ENCODE results near the gene CDCA5. TPM values are rescaled to one million over a fixed set of nuclear protein-coding genes. Genes with fewer than 3 reads are reported as not detected.

Gene CDCA5
- total RNA-seq, 1 experiment from 2014 or later: 94.8 TPM

DNA sequence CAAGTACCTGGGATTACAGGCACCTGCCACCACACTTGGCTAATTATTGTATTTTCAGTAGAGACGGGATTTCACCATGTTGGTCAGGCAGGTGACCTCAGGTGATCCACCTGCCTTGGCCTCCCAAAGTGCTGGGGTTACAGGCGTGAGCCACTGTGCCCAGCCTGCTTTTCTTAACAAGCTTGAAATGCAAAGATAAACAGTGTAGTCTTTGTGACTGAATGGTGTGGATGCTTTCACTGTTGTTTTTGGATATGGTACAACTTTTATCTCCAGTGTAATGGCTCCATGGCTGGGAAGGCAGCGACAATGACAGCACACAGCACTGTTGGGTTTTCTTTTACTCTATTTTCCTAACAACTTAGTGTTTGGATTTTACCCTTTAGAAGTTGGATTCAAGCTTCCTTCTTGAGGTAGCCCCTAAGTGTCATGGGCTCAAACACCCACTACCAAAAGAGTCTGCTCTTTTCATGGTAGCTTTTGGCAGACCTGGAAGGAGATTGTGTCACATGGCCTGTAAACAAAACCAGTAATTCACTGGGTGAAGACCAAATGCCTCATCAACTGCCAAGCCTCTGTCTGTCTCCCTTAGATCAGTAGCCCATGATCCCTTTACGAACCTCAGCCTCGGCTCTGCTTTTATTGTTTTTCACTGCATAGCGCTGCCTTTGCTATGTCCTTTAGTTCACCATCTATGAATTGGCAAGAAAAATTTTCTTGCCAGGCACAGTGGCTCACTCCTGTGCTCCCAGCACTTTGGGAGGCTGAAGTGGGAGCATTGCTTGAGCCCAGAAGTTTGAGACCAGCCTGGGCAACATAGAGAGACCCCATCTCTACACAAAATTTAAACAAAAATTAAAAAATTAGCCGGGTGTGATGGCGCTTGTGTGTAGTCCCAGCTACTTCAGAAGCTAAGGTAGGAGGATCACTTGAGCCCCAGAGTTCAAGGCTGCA, 18.6 kb upstream of the CDCA5 start:
- H2BK12ac ChIP-seq (ENCODE audit: insufficient read length, low read depth, low read length): no peak overlapping the region
- H2BK15ac ChIP-seq (ENCODE audit: low read depth, low read length): no peak overlapping the region
- H4K20me1 ChIP-seq (ENCODE audit: control insufficient read depth, insufficient read depth, insufficient read length): no peaks in the 10 kb centered on the region
- TF ChIP-seq, protein P1, sequence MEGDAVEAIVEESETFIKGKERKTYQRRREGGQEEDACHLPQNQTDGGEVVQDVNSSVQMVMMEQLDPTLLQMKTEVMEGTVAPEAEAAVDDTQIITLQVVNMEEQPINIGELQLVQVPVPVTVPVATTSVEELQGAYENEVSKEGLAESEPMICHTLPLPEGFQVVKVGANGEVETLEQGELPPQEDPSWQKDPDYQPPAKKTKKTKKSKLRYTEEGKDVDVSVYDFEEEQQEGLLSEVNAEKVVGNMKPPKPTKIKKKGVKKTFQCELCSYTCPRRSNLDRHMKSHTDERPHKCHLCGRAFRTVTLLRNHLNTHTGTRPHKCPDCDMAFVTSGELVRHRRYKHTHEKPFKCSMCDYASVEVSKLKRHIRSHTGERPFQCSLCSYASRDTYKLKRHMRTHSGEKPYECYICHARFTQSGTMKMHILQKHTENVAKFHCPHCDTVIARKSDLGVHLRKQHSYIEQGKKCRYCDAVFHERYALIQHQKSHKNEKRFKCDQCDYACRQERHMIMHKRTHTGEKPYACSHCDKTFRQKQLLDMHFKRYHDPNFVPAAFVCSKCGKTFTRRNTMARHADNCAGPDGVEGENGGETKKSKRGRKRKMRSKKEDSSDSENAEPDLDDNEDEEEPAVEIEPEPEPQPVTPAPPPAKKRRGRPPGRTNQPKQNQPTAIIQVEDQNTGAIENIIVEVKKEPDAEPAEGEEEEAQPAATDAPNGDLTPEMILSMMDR (conservative IDR thresholded peaks at IDR 0.05): no peak
- DNase-seq: no peak
- H4K8ac ChIP-seq (replicated peaks; ENCODE audit: insufficient read length, low read depth, low read length): no peak overlapping the region
- no peak overlapping the region for H3K18ac ChIP-seq (ENCODE audit: insufficient read length, low read depth, low read length)
- no peak overlapping the region for H3K56ac ChIP-seq (ENCODE audit: insufficient read length, low read depth, low read length)
- H3K4me2 ChIP-seq (ENCODE audit: insufficient read depth, insufficient read length, low read length): no peak overlapping the region
- no peaks in the 10 kb centered on the region for H3K23me2 ChIP-seq (ENCODE audit: insufficient read length, low read depth, low read length, poor library complexity, severe bottlenecking)
- H3K27me3 ChIP-seq (ENCODE audit: insufficient read depth, low read length): no peaks in the 10 kb centered on the region
- Mint-ChIP-seq H3K4me3 (no peak overlapping the region), H3K4me1 (no peaks in the 10 kb centered on the region), H3K27me3 (ENCODE audit: low read depth) (no peaks in the 10 kb centered on the region), H3K9me3 (no peaks in the 10 kb centered on the region), H3K36me3 (ENCODE audit: insufficient read depth in 1 of 3, low read depth in 3 of 3) (peaks cover 4 to 16% (median 16%) of the 10 kb centered on the region in 3 experiments; a peak in 5 of 7 replicates), H3K27ac (no peak overlapping the region)
- H3K79me1 ChIP-seq (ENCODE audit: insufficient read depth, low read depth, low read length, poor library complexity, severe bottlenecking): no peaks in the 10 kb centered on the region
- no peak overlapping the region for H3K4ac ChIP-seq (ENCODE audit: low read depth, low read length)
- H3K4me1 ChIP-seq (ENCODE audit: insufficient read depth, low read length): no peaks in the 10 kb centered on the region
- H2AK5ac ChIP-seq (ENCODE audit: insufficient read length, low read length): no peak overlapping the region
- H2BK5ac ChIP-seq (ENCODE audit: insufficient read length, low read length): no peak overlapping the region
- H3K23ac ChIP-seq (ENCODE audit: insufficient read length, low read depth, low read length): no peak overlapping the region
- no peak overlapping the region for H4K91ac ChIP-seq (ENCODE audit: insufficient read length, low read depth, low read length)
- H3K79me2 ChIP-seq (ENCODE audit: insufficient read depth, low read length): 0 out of 2 replicates have a peak, but pooled peaks cover 3% of the 10 kb centered on the region
- no peak overlapping the region for H2AFZ ChIP-seq (ENCODE audit: low read length)
- no peak overlapping the region for H3K9ac ChIP-seq (ENCODE audit: extremely low read depth, insufficient read length, low read length)
- no peak overlapping the region for H3T11ph ChIP-seq (ENCODE audit: low read length)
- no peak overlapping the region for H4K5ac ChIP-seq (ENCODE audit: insufficient read length, low read depth, low read length)
- H3K14ac ChIP-seq (ENCODE audit: insufficient read depth, low read length): no peak overlapping the region
- no peaks in the 10 kb centered on the region for H3K9me3 ChIP-seq (ENCODE audit: control insufficient read depth, low read depth, low read length)
- WGBS (ENCODE audit: extremely low coverage, insufficient read length, low lambda C conversion rate): no CpG with 5 or more reads among the region's 8 CpGs
- no peak overlapping the region for H2BK120ac ChIP-seq (ENCODE audit: low read depth, low read length, poor library complexity, severe bottlenecking)
- no peak overlapping the region for H3K27ac ChIP-seq (ENCODE audit: insufficient read length, low read depth, low read length)
- H2BK20ac ChIP-seq (ENCODE audit: low read depth, low read length, poor library complexity, severe bottlenecking): no peak overlapping the region

Data from H9 (cell line).